Measurements from ENCODE around the gene MAPRE2. TPM values are rescaled to one million over a fixed set of nuclear protein-coding genes. Genes with fewer than 3 reads are reported as not detected.

The MAPRE2 gene
- total RNA-seq, 1 experiment from 2014 or later: 16.4 TPM

DNA sequence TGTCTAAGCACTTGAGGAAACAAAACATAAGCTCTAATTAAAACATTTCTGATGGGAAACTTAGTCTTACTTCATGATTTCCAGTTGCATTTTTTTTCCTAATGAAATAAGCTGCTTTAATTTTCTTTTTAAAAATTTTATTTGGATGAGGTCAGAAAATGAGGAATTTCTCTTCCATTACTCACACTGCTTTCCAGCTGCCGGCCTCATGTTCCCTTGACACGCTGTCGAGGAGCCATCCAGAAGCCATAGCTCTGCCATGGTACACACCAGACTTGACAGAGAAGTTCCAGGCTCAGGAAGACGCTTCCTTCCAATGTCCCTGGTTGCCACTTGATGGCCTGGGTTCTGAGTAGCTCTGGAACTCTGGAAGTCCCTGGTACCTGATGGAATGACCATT lies 12.1 kb upstream of the MAPRE2 start:
- intact Hi-C loops (cut with micrococcal nuclease; ENCODE audit: unreplicated experiment): no loop called here

DNA sequence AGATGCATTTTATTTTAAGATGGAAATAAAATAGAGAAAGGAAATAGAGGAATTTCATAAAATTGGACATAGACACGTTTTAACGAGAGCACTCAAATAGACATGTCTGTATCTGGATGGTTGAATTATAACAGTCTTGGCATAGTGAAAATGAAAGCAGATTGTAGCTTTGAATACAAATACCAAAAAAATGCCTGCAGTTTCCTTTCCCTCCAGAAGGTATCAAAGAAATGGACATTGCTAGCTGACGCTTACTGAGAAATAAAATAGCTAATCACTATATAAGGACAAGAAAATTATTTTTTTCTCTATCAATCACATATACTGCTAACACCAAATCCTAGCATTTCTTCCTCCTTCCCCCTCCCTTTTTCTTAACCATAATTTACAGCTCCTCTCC lies 11.4 kb upstream of the MAPRE2 start:
- no peak for DNase-seq (ENCODE audit: low spot score)
- Histone ChIP-seq H3K36me3 (ENCODE audit: insufficient read depth, low read length, poor library complexity, severe bottlenecking) (no peaks in the 10 kb centered on the region), H3K27ac (ENCODE audit: low read depth, low read length, poor library complexity, severe bottlenecking) (no peak overlapping the region), H3K4me3 (ENCODE audit: low read depth, low read length, poor library complexity, severe bottlenecking) (no peak overlapping the region), H3K27me3 (replicated peaks; ENCODE audit: insufficient read depth, low read depth, low read length, poor library complexity) (no peaks in the 10 kb centered on the region), H3K4me1 (ENCODE audit: insufficient read depth, low read length, poor library complexity, severe bottlenecking) (no peaks in the 10 kb centered on the region), H3K9me3 (ENCODE audit: low read depth, low read length, poor library complexity, severe bottlenecking) (no peaks in the 10 kb centered on the region)
- intact Hi-C loops (cut with micrococcal nuclease; ENCODE audit: unreplicated experiment): no loop called here
- no TSS peak for BruUV-seq (replicated peaks)
- ChIA-PET POLR2A (ENCODE audit: low non-redundant PET) (no interaction called here), CTCF (interaction anchor here (1.3 kb wide), 1 partner anchor 325 kb away, joined by 3 read pairs; no protein-coding TSS in a partner anchor)
- TF ChIP-seq CTCF (conservative IDR thresholded peaks at IDR 0.05; ENCODE audit: low read depth, low read length) (no peak), EZH2 (IDR thresholded peaks at IDR 0.05; ENCODE audit: borderline replicate concordance, low read depth, low read length, poor library complexity, severe bottlenecking) (no peak)

More for the DNA sequence above, 12.1 kb upstream of the MAPRE2 start:
- Histone ChIP-seq H3K4me1 (ENCODE audit: insufficient read depth, low read length, poor library complexity, severe bottlenecking) (no peaks in the 10 kb centered on the region), H3K4me3 (ENCODE audit: low read depth, low read length, poor library complexity, severe bottlenecking) (no peak overlapping the region), H3K36me3 (ENCODE audit: insufficient read depth, low read length, poor library complexity, severe bottlenecking) (no peaks in the 10 kb centered on the region), H3K27me3 (replicated peaks; ENCODE audit: insufficient read depth, low read depth, low read length, poor library complexity) (peaks cover 2% of the 10 kb centered on the region), H3K9me3 (ENCODE audit: low read depth, low read length, poor library complexity, severe bottlenecking) (no peaks in the 10 kb centered on the region), H3K27ac (ENCODE audit: low read depth, low read length, poor library complexity, severe bottlenecking) (no peak overlapping the region)
- no peak for TF ChIP-seq EZH2 (IDR thresholded peaks at IDR 0.05; ENCODE audit: borderline replicate concordance, low read depth, low read length, poor library complexity, severe bottlenecking)
- no peak for TF ChIP-seq CTCF (conservative IDR thresholded peaks at IDR 0.05; ENCODE audit: low read depth, low read length)
- BruUV-seq (replicated peaks): no TSS peak
- DNase-seq (ENCODE audit: low spot score): no peak
- ChIA-PET CTCF (interaction anchor here (1.3 kb wide), 1 partner anchor 326 kb away, joined by 3 read pairs; no protein-coding TSS in a partner anchor), POLR2A (ENCODE audit: low non-redundant PET) (no interaction called here)

DNA sequence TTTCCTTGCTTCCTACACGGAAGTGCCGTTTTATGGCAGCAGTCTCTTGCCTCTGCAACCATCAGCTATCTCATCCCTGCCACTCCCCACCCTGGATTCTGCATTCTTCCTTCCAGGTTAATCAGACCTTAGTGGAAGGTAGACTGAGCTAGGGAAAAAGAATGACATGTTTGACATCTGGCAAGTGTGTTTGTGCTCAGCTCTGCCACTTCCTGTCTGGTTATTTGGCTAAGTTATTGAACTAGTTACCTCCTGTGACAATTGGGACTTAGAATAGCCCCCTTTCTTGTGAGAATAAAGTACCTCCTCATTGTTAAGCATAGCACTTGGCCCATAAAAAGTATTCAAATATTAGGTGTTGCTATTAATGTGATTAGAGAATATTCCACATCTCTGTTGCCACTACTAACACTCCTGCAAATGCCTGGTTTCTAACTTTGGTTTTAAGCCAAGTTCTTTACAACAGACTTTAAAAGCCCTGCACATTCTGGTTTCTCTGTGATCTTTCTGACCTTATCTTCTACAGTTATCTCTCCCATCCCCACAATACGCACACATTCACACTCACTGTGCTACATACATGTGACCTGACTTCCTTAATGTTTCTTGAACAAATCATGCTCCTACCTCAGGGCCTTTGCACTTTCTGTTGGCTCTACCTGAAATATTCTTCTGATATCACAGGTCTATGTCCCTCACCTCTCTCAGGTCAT lies 10.8 kb upstream of the MAPRE2 start:
- no peak for DNase-seq (ENCODE audit: low spot score)
- no peaks in the 10 kb centered on the region for H3K9me3 ChIP-seq (ENCODE audit: low read depth, low read length, poor library complexity, severe bottlenecking)
- CTCF ChIA-PET: no interaction called here
- H3K4me3 ChIP-seq (ENCODE audit: low read depth, low read length, poor library complexity, severe bottlenecking): no peak overlapping the region
- POLR2A ChIA-PET (ENCODE audit: low non-redundant PET): no interaction called here
- H3K27me3 ChIP-seq (replicated peaks; ENCODE audit: insufficient read depth, low read depth, low read length, poor library complexity): no peaks in the 10 kb centered on the region
- H3K27ac ChIP-seq (ENCODE audit: low read depth, low read length, poor library complexity, severe bottlenecking): no peak overlapping the region
- H3K4me1 ChIP-seq (ENCODE audit: insufficient read depth, low read length, poor library complexity, severe bottlenecking): no peaks in the 10 kb centered on the region
- intact Hi-C loops (cut with micrococcal nuclease; ENCODE audit: unreplicated experiment): no loop called here
- TF ChIP-seq EZH2 (IDR thresholded peaks at IDR 0.05; ENCODE audit: borderline replicate concordance, low read depth, low read length, poor library complexity, severe bottlenecking) (no peak), CTCF (conservative IDR thresholded peaks at IDR 0.05; ENCODE audit: low read depth, low read length) (no peak)
- no TSS peak for BruUV-seq (replicated peaks)
- no peaks in the 10 kb centered on the region for H3K36me3 ChIP-seq (ENCODE audit: insufficient read depth, low read length, poor library complexity, severe bottlenecking)
